Muscle of back (tissue), 11 donors: ENCODE data around the gene KCMF1. TPM values are rescaled to one million over a fixed set of nuclear protein-coding genes. Genes with fewer than 3 reads are reported as not detected.

Source experiments
- DNase-seq, 3 donors: peaks; one replicate each; pipeline versions ENCODE4 v3.0.0 to v3.0.0-alpha.2; 2013
- polyA plus RNA-seq, 10 donors: library from polyadenylated mRNA; unstranded; fragments of 120-200 nt; gene quantifications; one replicate each; pipeline ENCODE4 v1.2.1, GENCODE V29; 2013; ENCODE audit not compliant: insufficient read length in 10 of 10

The KCMF1 gene
- polyA plus RNA-seq, 10 donors: 36.0 to 56.3 (median 46.3) TPM

GRCh38 chr2:85019121-85019520 lies 48.2 kb downstream of the KCMF1 start:
- no peak for DNase-seq

- DNase-seq: no peak
Observed at GRCh38 chr2:85022232-85022631, 51.3 kb downstream of the KCMF1 start.

- DNase-seq: no peak
Observed at GRCh38 chr2:85024372-85025047, 53.5 kb downstream of the KCMF1 start.

GRCh38 chr2:85032621-85033020 lies 61.7 kb downstream of the KCMF1 start:
- DNase-seq: no peak

GRCh38 chr2:85033388-85033787 lies 62.4 kb downstream of the KCMF1 start:
- no peak for DNase-seq

- DNase-seq: no peak
Observed at GRCh38 chr2:85034158-85034557, 63.2 kb downstream of the KCMF1 start.

GRCh38 chr2:85037622-85038021 lies 66.7 kb downstream of the KCMF1 start:
- no peak for DNase-seq

GRCh38 chr2:85042330-85042729 lies 71.4 kb downstream of the KCMF1 start:
- no peak for DNase-seq

- no peak for DNase-seq
Observed at GRCh38 chr2:85048534-85048933, 77.6 kb downstream of the KCMF1 start.

- no peak for DNase-seq
Observed at GRCh38 chr2:85049236-85049635, 78.3 kb downstream of the KCMF1 start.

GRCh38 chr2:85053802-85054201 lies 82.8 kb downstream of the KCMF1 start:
- DNase-seq: no peak

GRCh38 chr2:85057226-85057962 lies 86.4 kb downstream of the KCMF1 start:
- DNase-seq: no peak

- DNase-seq: no peak
Observed at GRCh38 chr2:85061896-85062295, 90.9 kb downstream of the KCMF1 start.

GRCh38 chr2:85062565-85062964 lies 91.6 kb downstream of the KCMF1 start:
- DNase-seq: no peak

- peak in 1 of 3 donors; percentile 38 for DNase-seq
Observed at GRCh38 chr2:85063981-85064599, 93.1 kb downstream of the KCMF1 start.

- DNase-seq: peak in 1 of 3 donors; percentile 68
Observed at GRCh38 chr2:85064927-85065577, 94.1 kb downstream of the KCMF1 start.

- DNase-seq: peak; percentile 46 to 79 (median 52)
Observed at GRCh38 chr2:85066006-85066740, 95.2 kb downstream of the KCMF1 start.

- peak; percentile 69 to 91 (median 80) for DNase-seq
Observed at GRCh38 chr2:85066874-85067351, 96.0 kb downstream of the KCMF1 start.

- no peak for DNase-seq
Observed at GRCh38 chr2:85071096-85071495, 100.1 kb downstream of the KCMF1 start.

GRCh38 chr2:85073033-85073432 lies 102.1 kb downstream of the KCMF1 start:
- no peak for DNase-seq

- no peak for DNase-seq
Observed at GRCh38 chr2:85076618-85077274, 105.8 kb downstream of the KCMF1 start.
